GM12874 (cell line): ENCODE measurements around the gene MAU2.

ENCODE experiments used
- CTCF ChIP-seq: IDR thresholded peaks from 2 replicates; pipeline ENCODE4 v1.5.1; 2011; ENCODE audit warnings: low read depth, mild to moderate bottlenecking, control low read depth, low read length, moderate library complexity; ENCODE audit not compliant: insufficient read depth

MAU2 gene

GRCh38 chr19:19320361-19321140 is at the start of gene MAU2, which contains the start of gene SUGP1:
TSS of gene MAU2 (plus strand) at chr19:19320829. CDS start at chr19:19320860, 31 bp downstream.
TSS of gene SUGP1 (minus strand) at chr19:19320509. CDS start at chr19:19320496, 13 bp downstream.
- TF ChIP-seq CTCF = peak; percentile 12; the same call in 1 of the 2 replicates

GRCh38 chr19:19271828-19272599 is 48.6 kb upstream of the MAU2 start:
- TF ChIP-seq CTCF = no peak

- no peak for TF ChIP-seq CTCF
Observed at GRCh38 chr19:19274146-19274545, 46.5 kb upstream of the MAU2 start.

GRCh38 chr19:19274716-19275565 is 45.7 kb upstream of the MAU2 start:
- no peak for TF ChIP-seq CTCF

GRCh38 chr19:19276386-19276785 is 44.2 kb upstream of the MAU2 start:
- TF ChIP-seq CTCF = no peak

GRCh38 chr19:19276851-19277250 is 43.8 kb upstream of the MAU2 start:
- no peak for TF ChIP-seq CTCF

- no peak for TF ChIP-seq CTCF
Observed at GRCh38 chr19:19278315-19278714, 42.3 kb upstream of the MAU2 start.
